Thoracic aorta (tissue), 2 donors: Measurements from ENCODE around the gene CENPH. TPM values are rescaled to one million over a fixed set of nuclear protein-coding genes. Genes with fewer than 3 reads are reported as not detected.
"Not testable (repeated sequence)": the region's sequence is repeated elsewhere in the genome, so short reads cannot be mapped to it uniquely, and the experiment has no call there.

Source experiments
- ATAC-seq: fragments of 150-250 bp; one replicate; pipeline ENCODE4 v1.8.0; 2017; ENCODE audit warnings: low read depth; ENCODE audit not compliant: insufficient number of reproducible peaks, low FRiP score
- DNase-seq: peaks from one replicate; pipeline ENCODE4 v3.0.0-alpha.2; 2020; ENCODE audit warnings: low spot score
- H3K27ac ChIP-seq, 2 donors: fragments of 200-600 bp; sonication (generic); 1 replicate in 1 of 2; 2 replicates in 1 of 2; pipeline ENCODE4 v1.5.1; 2016; ENCODE audit warnings: mild to moderate bottlenecking in 2 of 2, moderate library complexity in 2 of 2
- H3K27me3 ChIP-seq: fragments of 200-600 bp; sonication (generic); replicated peaks from 2 replicates; pipeline ENCODE4 v1.6.0; 2016; ENCODE audit warnings: mild to moderate bottlenecking; ENCODE audit not compliant: insufficient read depth
- H3K36me3 ChIP-seq: fragments of 200-600 bp; sonication (generic); one replicate; pipeline ENCODE4 v1.5.1; 2016
- H3K4me1 ChIP-seq, 2 donors: fragments of 200-600 bp; sonication (generic); 1 replicate in 1 of 2; 2 replicates in 1 of 2; pipeline versions ENCODE4 v1.5.1 to v1.6.0; 2016; ENCODE audit warnings: low read depth in 2 of 2, mild to moderate bottlenecking in 1 of 2; ENCODE audit not compliant: control insufficient read depth in 1 of 2
- H3K4me3 ChIP-seq: fragments of 200-600 bp; sonication (generic); 2 replicates; pipeline ENCODE4 v1.5.1; 2016; ENCODE audit warnings: mild to moderate bottlenecking
- H3K9me3 ChIP-seq: fragments of 200-600 bp; sonication (generic); 2 replicates; pipeline ENCODE4 v1.5.1; 2016
- total RNA-seq, 2 donors: library from RNA; depleted of rRNA; stranded (reverse); fragments of >200 nt; gene quantifications; one replicate each; pipeline versions ENCODE4 v1.1.0 to v1.2.3, GENCODE V29; 2016
- TF ChIP-seq, protein P1 (sequence below): fragments of 200-600 bp; sonication (generic); IDR thresholded peaks from one replicate; pipeline ENCODE4 v1.5.1; 2019; ENCODE audit warnings: antibody characterized with exemption

CENPH gene
- total RNA-seq, 2 donors from 2014 or later = 1.3 to 1.8 TPM

DNA sequence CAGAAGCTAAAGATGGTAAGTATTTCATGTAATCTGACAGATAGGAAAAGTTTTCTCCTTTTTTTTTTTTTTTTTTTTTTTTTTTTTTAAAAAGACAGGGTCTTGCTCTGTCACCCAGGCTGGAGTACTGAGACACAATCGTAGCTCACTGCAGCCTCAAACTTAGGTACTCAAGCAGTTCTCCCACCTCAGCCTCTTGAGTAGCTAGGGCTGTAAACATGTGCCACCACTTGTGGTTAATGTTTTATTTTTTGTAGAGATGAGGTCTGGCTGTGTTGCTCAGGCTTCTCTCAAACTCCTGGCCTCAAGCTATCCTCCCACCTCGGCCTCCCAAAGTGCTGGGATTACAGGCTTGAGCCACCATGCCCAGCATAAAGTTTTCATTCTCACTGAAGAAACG, 63.1 kb downstream of the CENPH start:
- Histone ChIP-seq H3K4me1 (no peaks in the 10 kb centered on the region), H3K27ac (no peak overlapping the region), H3K36me3 (peaks cover 6% of the 10 kb centered on the region), H3K9me3 (no peaks in the 10 kb centered on the region), H3K27me3 (no peaks in the 10 kb centered on the region), H3K4me3 (no peak overlapping the region)
- ATAC-seq (no peak), DNase-seq (no peak)
- TF ChIP-seq, protein P1, sequence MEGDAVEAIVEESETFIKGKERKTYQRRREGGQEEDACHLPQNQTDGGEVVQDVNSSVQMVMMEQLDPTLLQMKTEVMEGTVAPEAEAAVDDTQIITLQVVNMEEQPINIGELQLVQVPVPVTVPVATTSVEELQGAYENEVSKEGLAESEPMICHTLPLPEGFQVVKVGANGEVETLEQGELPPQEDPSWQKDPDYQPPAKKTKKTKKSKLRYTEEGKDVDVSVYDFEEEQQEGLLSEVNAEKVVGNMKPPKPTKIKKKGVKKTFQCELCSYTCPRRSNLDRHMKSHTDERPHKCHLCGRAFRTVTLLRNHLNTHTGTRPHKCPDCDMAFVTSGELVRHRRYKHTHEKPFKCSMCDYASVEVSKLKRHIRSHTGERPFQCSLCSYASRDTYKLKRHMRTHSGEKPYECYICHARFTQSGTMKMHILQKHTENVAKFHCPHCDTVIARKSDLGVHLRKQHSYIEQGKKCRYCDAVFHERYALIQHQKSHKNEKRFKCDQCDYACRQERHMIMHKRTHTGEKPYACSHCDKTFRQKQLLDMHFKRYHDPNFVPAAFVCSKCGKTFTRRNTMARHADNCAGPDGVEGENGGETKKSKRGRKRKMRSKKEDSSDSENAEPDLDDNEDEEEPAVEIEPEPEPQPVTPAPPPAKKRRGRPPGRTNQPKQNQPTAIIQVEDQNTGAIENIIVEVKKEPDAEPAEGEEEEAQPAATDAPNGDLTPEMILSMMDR = no peak

DNA sequence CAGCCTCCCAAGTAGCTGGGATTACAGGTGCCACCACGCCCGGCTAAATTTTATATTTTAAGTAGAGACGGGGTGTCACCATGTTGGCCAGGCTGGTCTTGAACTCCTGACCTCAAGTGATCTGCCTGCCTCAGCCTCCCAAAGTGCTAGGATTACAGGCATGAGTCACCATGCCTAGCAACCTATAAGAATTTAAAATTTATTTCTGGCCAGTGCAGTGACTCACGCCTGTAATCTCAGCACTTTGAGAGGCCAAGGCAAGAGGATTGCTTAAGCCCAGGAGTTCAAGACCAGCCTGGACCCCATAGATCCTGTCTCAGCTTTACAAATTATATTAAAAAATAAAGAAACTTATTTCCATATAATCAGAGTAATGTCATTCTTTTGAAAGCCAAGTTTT, 66.6 kb downstream of the CENPH start:
- H3K9me3 ChIP-seq, DNase-seq, ATAC-seq, H3K4me1 ChIP-seq, H3K27me3 ChIP-seq, H3K27ac ChIP-seq, H3K4me3 ChIP-seq: not testable (repeated sequence)
- peaks cover 22% of the 10 kb centered on the region for H3K36me3 ChIP-seq

DNA sequence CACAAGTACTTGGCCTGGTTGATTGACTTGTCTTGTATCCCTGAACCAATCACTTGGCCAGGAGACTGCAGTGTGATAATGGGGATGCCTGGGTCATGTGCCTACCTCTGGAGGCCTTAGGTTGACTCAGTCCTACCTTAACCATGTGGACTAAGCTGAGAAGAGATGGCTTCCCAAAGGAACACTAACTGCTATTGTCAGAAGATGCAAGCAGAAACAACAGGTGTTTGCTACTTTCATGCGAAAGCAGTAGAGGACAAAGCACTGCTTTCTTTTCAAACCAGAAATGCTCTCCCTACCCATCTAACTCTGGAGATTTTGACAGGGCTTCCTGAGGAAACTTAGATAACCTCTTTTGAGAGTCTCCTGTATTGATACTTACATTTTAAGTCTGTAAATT, 68.2 kb downstream of the CENPH start:
- DNase-seq (no peak), ATAC-seq (no peak)
- H3K9me3 ChIP-seq = no peaks in the 10 kb centered on the region
- H3K4me3 ChIP-seq = no peak overlapping the region
- H3K27me3 ChIP-seq = no peaks in the 10 kb centered on the region
- peaks cover 29% of the 10 kb centered on the region for H3K36me3 ChIP-seq
- TF ChIP-seq, protein P1 = no peak
- H3K27ac ChIP-seq = no peak overlapping the region
- no peaks in the 10 kb centered on the region for H3K4me1 ChIP-seq

Other genes with a start within 250 kb of the CENPH start
- 10 to 100 TPM; 42.8 to 64.3 TPM for gene SLC30A5, start 95.6 kb upstream of the CENPH start, total RNA-seq
- 1 to 10 TPM in 1 of 2 donors, not detected in 1; 9.4 TPM for gene CCNB1, start 22.4 kb upstream of the CENPH start, total RNA-seq
- gene CDK7, start 45.3 kb downstream of the CENPH start, total RNA-seq = 10 to 100 TPM in 1 of 2 donors, 1 to 10 TPM in 1; 9.2 to 23.4 TPM
- gene CCDC125, start 143.2 kb downstream of the CENPH start, total RNA-seq = 1 to 10 TPM; 6.1 to 9.6 TPM
- gene AK6, start 179.9 kb downstream of the CENPH start, total RNA-seq = 10 to 100 TPM in 1 of 2 donors, 1 to 10 TPM in 1; 9.1 to 36.8 TPM
- 10 to 100 TPM in 1 of 2 donors, 1 to 10 TPM in 1; 7.9 to 40.8 TPM for gene TAF9, start 179.9 kb downstream of the CENPH start, total RNA-seq
- gene RAD17, start 180.2 kb downstream of the CENPH start, total RNA-seq = 10 to 100 TPM; 19.4 to 23.9 TPM
- 1 to 10 TPM in 1 of 2 donors, under 1 TPM in 1; 0.81 to 2.4 TPM for gene MARVELD2, start 225.5 kb downstream of the CENPH start, total RNA-seq